ENCODE data around the gene SYT10.
"Not testable (repeated sequence)": the region's sequence is repeated elsewhere in the genome, so short reads cannot be mapped to it uniquely, and the experiment has no call there.

Gene SYT10, protein sequence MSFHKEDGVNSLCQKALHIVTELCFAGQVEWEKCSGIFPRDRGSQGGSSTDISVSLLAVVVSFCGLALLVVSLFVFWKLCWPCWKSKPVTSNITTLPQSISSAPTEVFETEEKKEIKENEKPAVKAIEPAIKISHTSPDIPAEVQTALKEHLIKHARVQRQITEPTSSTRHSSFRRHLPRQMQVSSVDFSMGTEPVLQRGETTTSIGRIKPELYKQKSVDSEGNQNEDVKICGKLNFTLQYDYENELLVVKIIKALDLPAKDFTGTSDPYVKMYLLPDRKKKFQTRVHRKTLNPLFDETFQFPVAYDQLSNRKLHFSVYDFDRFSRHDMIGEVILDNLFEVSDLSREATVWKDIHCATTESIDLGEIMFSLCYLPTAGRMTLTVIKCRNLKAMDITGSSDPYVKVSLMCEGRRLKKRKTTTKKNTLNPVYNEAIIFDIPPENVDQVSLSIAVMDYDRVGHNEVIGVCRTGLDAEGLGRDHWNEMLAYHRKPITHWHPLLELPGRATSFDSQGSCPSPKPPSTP

DNA sequence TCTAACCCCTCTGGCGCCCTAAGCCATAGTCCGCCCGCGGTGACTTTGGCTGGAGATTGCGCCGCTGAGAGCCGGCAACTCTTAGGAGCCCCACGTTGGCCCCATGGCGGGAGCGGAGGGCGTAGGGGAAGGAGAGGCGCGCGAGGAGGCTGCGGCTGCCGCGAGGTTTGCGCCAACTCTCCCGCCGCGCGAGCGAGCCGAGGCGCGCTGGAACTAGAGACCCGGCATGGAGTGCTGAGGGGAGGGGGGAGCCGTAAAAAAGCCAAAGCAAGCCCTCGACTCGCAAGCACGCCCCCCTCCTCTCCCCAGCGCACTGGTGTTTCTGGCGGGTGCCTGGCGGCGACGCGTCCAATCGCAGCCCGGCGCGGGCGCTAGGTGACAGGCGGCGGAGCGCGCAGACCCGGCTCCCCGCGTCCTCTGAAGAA lies at the start of gene SYT10:
Gene SYT10 (minus strand): TSS at position 233 of the 425 bp plus-strand sequence. CDS start 297 bp downstream, outside the sequence.
- no peak for DNase-seq

DNA sequence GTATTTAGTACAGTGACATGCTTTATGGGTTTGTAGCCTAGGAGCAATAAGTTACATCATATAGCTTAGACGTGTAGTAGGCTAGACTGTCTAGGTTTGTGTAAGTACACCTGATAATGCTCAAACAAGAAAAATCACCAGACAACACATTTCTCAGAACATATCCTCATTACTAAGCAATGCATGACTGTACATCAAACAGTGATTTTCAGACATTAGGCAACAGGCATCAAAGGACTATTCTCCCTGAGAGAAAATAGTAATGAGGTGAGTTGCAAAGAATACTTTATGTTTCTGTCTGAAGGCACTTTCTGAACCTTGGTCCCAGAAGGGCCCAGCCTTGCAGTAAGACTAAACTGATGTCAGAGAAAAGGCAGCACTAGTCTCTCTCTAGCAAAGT lies 48.4 kb upstream of the SYT10 start:
- no peak for DNase-seq

DNA sequence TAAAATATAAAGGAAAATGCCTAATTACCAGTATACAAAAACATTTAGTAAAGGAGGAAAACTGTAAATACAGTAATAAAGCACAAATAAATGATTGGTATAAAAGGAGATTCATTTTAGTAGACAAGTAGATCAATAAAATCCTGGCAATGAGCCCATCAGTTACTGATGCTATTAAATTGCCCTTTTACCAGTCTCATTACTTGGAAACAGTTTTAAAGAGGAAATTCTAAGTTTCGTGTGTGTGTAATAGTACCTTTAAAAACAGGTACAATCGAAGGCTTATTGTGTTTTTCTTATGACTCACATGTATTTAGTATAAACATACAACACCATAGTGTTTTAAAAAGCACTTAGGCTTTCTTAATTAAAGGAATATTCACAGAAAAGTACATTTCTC lies 46.4 kb upstream of the SYT10 start:
- no peak for DNase-seq

DNA sequence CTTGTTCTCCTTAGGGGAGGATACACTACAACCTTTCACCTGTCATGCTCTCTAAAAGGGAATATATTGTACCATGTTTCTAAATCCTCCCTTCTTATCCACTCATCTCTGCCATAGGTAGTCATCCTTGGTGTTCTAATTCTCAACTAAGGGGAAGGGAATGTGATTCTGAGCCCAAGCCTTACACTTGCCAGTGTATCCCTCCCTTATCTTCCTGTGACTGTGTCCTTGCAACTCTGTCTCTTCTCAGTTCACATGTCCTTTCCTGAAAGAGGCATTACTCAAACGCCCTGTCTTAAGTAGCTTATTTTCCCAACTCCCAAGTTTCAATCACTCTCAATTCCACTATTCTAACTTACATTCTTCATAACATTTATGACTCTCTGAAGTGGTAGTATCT lies 44.5 kb upstream of the SYT10 start:
- DNase-seq = no peak

DNA sequence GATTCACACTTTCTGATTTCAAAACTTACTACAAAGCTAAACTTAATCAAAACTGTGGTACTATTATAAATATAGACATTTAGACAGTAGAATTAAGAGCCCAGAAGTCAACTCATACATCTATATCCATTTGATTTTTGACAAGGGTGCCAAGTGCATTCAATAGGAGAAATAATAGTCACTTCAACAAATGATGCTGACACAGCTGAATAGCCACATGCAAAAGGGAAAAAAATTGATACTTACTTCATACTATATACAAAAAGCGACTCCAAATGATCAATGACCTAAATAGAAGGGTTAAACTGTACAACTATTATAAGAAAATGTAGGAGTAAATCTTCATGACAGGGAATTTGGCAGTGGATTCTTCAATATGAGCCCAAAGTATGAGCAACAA lies 40.7 kb upstream of the SYT10 start:
- no peak for DNase-seq

DNA sequence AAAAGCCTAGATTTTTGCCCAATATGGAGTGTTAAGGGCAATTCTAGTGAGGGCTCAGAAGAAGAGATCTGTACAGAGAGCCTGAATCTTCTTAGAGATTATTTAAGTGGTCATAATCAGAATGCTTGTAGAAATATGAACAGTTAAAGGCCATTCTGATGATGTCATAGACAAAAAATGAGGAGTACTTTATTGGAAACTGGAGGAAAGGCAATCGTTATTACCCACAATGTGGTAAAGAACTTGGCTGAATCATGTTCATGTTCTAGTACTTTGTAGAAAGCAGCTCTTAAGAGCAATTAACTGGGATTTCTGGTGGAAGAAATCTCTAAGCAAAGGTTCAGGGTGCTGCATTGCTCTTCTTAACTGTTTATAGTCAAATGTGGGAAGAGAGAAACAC lies 36.4 kb upstream of the SYT10 start:
- DNase-seq = no peak

DNA sequence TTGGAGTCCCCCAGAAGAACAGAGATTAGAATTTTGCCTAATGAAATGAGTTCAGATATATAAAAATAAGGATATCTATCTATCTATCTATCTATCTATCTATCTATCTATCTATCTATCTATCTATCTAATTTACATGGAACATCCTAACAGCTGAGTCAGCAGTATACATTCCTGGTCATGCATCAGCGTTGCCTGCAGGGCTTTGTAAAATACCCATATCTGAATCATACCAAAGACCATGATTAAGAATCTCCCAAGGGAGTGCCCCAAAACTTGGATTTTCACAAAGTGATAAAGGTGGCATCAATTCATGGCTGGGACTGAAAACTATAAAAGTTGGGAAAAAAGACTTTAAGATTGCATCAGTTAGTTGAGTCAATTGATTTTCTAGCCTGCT lies 32.7 kb upstream of the SYT10 start:
- no peak for DNase-seq

DNA sequence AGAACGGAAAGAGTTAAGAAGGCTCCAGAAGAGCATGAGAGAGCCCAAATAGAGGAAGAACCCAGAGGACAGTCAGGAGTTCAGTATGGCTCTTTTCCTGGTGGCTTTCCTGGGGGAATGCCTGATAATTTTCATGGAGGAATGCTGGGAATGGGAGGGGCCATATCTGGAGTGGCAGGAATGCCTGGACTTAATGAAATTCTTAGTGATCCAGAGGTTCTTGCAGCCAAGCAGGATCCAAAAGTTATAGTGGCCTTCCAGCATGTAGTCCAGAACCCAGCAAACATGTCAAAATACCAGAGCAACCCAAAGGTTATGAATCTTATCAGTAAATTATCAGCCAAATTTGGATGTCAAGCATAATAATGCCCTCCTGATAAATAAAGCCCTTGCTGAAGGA lies 15.5 kb upstream of the SYT10 start:
- no peak for DNase-seq

DNA sequence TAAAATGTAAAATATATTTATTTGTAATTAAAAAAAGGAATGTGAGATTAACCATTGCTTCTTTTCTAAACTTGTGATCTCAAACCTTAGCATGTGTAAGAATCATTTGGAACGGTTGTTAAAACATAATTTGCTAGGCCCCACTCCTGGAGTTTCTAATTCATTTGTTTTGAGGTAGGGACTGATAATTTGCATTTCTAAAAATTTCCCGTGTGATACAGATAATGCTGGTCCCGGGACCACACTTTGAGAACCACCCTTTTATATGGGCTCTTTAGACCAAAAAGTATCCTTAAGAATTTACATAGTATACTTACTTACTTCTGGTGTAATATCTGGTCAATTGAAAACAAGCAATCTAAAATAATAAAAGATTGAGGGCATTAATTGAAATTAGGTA lies 10.9 kb upstream of the SYT10 start:
- DNase-seq = no peak

DNA sequence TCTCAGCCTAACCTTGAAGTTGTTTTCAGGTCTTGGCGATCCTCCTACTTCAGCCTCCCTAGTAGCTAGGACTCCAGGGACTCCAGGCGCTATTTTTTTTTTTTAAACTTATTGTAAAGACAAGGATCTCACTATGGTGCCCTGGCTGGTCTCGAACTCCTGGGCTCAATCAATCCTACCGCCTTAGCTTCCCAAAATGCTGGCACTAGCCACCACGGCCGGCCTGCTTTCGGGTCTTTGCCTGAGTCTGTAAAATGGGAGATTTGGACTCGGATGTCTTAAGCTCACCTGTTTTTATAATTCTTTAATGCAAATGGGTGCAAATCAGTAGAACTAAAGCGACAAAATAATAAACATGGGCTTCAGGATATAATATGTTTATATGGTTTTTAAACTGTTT lies 858 bp upstream of the SYT10 start:
- no peak for DNase-seq

DNA sequence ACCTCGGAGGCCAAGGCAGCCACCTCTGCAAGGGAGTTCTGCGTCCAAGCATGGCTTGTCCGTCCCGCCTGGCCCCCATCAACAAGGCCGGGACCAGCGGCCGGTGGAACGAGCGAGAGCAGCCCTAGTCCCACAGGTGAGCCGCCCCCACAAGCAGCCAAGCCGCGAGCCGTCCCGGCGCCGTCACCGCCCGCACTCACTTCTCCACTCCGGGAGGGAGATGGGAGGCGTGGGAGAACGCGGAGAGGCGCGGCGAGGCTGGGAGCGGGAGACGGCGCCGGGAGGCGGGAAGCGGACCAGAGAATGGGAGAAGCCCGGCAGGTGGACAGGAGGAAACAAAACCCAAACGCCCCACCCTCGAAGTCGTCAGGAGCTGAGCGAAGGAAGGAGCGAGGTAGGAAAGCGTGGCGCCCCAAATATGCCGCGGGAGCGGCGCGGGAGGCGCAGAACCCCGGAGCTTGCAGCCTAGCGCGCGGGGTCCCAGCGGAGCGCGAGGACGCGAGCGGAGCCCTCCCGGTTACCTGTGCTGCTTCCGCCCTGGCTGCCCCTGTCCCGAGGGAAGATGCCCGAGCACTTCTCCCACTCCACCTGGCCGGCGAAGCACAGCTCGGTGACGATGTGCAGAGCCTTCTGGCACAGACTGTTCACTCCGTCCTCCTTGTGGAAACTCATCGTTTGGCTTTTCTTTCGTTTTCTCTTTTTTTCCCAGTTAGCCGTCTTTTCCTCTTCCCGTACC lies 600 bp downstream of the SYT10 start:
- no peak for DNase-seq

DNA sequence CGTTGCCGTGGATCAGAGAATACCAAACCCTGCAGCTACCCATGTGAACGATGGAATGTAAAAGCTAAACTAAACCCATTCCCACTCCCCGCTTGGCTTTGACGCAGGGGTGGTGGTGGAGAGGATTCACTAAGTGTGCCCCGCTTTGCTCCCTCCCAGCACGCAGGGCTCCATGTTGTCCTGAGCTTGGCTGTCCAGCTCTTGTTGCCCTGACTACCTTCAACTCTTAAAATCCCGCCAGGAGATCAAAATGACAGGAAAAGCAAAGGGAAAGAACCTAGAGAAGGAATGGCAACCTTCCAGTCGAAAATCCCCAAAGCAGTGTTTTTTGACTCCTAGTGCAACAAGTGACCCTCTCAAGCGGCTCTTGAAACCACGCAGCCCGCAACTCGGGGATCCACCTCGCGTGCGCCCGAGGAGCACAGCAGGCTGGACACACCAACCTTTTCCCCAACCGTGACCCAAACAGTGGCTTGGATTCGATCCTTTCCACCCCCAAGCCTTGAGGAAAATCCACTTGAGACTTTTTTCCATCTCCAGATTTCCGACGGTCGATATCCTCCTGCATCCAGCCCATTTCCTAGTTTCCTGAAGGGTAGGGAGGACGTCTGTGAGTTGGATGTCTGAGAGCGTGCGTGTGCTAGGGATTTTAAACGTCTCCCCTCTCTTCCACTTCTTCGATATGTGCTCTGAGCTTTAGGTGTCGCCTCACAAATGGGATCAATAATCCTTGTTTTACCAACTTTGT lies 1.4 kb downstream of the SYT10 start:
- no peak for DNase-seq

DNA sequence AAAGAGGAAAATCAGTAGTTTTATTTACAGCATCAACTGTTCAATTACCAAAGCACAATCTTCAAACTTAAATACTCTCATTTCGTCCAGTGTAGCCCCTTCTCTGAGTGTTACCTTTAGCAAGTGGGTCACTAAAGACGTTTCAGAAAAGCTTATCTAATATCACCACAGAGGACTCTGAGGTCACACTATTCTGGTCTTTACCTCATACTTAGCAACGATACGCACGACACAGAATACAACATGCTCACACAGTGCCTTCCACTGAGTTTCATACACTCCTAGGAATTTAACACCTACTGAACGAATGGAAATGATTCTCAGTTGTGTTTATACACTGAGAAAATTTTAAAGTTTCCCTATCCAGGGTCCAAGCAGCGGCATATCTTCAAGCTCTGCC lies 2.0 kb downstream of the SYT10 start:
- DNase-seq = no peak

DNA sequence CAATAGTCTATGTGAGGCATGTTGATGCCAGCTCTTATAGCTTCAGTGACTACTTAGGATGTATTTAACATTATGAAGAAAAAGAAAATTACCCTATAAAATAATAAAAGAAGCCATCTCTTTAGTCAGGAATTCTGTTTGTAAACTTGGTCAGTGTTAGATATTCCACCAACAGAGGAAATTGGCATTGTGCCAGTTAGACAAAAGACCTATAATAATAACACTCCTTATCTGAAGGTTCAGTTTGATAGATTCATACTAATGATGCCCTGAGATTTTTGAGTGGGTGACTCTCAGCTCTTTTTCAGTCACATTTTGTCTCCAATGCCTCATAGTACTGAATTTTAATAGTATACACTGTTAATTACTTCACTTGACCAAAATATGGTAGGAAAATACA lies 6.6 kb downstream of the SYT10 start:
- no peak for DNase-seq

DNA sequence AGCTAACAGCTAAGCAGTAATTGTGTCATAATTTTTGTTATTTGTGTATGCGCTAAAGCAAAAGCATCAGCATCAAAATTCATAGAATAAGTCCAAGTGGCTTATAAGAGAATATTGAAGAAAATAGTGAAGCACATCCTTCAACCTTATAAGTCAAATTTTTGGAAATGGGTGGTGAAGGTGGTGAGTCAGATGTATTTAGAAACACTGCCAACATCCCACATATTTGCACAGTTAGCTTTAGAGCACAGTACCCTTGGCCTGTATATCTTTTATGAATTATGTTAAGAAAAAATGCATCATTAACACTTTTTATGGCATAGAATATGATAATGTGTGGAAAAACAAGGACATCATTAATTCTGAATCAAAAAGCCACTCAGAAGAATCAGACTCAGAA lies 8.0 kb downstream of the SYT10 start:
- no peak for DNase-seq

DNA sequence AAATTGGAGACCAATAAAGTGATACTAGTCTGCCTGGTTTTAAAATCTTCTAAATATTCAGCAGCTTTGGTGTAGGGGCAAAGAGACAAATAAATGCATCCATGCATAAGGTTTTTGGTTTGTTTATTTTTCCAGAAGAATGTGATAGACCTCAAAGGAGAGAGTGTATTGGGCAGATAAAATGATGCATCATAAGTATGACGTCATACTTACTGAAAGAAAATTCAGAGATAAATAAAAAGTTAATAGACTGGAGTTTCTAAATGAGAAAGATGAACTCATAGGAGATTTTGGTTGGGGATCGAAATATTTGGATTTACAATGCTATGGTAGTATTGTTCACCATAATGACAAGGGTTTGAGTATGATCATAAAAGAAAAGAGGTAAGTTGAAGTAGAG lies 10.2 kb downstream of the SYT10 start:
- no peak for DNase-seq

DNA sequence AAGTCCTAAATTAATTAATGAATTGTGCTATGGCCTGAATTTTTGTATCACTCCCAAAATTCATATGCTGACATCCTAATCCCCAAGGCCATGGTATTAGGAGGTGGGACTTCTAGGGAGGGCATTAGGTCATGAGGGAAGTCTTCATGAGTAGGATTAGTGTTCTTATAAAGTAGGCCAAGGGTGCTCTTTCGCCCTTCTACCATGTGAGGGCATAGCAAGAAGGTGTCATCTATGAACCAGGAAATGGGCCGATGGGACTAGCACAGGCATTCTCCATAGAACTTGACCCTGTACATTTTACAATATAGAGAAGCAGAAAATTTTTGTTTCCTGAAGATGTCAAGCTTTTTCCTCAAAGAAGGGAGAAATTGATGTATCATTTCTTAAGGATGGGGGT lies 12.5 kb downstream of the SYT10 start:
- no peak for DNase-seq

DNA sequence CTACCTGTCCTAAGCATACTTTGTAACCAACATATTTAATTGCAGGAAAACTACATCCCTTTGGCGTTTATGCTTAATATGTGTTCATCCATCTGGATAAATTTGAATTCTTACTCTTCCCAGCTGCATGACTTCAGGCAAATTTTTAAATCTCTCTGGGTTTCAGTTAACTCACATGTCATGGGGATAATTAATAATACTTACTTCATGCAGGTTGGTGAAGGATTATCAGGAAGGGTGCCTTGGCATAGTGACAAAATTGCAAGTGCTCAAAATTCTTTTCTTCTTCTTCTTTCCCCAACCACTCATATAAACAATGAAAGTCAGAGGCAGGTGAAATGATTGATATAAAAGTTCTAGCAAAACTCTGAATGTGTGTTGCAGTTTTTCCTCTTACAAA lies 15.9 kb downstream of the SYT10 start:
- no peak for DNase-seq

DNA sequence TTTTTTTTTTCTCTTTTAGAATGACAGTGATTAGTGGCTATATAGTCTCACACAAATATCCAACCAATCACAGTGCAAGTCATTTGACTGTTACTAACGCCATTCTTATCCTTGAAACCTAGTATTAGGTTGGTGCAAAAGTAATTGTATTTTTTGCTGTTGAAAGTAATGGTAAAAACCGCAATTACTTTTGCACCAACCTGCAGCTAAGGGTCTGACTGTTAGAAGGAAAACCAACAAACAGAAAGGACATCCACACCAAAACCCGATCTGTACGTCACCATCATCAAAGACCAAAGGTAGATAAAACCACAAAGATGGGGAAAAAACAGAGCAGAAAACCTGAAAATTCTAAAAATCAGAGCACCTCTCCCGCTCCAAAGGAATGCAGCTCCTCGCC lies 27.2 kb downstream of the SYT10 start:
- DNase-seq = not testable (repeated sequence)

DNA sequence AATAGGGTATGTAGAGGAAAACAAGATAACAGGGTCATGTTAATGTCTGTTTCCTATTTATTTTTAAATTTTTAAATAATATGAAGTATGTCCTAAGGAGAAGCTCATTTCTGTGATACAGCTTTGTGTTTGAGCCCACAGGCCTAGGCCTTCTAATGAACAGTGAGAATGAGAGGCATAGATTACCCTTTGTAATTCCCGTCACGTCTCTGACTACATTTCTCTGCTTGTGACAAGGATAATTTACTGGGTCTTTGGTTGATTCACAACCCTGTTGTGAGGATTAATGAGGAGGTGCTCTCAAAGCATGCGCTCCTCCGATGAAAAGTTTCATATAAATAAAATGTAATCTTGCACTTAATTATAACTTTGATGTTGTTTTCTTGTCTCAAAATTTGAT lies 56.1 kb downstream of the SYT10 start:
- no peak for DNase-seq

DNA sequence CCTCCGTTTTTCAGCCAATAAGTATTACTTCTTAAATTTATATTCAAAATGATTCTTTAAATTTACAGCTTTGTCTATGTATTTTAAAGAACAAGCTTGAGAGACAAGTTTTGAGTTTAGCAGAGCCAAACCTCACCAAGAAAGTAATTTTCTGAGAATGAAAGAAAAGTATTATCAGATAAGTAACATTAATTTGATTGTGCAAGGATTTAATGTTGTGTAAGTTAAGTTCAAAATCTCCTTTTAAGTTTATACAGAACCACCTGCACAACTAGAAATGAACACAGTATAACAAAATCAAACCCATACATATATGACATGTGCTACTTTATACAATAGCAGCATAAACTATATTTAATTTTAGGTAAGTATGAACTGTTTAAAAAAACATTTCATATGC lies 63.5 kb downstream of the SYT10 start:
- DNase-seq = no peak

DNA sequence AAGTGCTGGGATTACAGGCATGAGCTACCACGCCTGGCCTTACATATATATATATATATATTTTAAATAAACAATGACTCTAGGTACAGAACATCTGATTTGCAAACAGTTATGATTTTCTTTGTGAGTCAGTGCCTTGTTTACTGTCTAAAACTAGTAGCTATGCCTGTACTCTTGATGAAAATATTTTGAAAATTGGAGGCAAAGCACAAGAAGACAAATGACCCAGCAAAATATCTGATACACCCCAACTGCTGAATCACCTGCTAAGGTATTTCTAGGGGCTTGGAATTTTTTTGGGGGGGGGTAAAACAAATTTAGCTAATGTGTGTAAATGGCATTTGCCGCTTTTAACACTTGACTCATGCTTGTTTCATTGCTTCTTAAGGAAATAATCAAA lies 69.3 kb downstream of the SYT10 start:
- no peak for DNase-seq

DNA sequence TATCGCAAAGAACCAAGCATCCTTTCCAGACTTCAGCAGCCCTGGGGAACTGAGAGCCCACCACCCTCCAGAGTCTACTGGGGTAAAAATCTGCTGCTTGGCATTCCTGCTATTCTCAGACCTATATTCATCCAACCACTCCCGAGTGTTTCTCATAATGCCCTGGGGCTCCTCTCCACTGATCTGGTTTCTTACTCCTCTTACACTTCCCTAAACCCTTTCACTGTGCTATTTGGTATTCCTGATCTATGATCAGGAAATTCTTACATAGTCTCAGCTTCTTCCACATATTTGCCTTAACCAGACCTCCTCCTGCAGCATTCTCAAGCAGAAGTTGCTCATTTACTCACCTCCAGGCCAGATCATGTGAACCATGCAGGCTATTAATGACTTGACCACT lies 82.4 kb downstream of the SYT10 start:
- DNase-seq = no peak

DNA sequence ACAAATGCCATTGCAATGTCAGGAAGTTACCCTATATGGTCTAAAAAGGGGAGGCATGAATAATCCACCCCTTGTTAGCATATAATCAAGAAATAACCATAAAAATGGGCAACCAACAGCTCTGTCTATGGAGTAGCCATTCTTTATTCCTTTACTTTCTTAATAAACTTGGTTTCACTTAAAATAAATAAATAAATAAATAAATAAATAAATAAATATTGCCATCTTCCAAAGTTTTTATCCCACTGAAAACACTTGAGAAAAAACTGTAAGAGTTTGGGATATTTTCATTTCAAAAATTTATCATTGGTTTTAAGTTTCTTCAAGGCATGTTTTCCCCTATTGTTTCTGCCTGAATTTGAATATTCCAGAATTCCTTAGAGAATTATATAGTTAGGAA lies 89.8 kb downstream of the SYT10 start:
- no peak for DNase-seq
